ENCODE measurements around the gene RNF146.

DNA sequence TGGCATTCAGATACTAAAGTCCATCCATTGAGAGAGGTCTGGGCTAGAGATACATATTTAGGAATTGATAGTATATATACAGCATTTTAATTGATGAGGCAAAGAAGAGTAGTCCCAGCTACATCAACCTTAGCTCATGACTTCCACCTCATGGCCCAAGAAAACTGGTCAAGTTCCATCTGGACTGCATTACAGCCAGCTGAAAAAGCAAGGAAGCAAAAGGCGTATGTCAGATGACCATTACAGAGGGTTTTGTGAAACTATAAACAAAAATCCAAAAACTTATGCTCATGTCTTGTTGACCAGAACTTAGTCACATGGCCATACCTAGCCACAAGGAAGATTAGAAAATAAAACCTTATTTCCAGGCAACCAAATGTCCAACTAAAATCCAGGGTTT is 46.8 kb upstream of the RNF146 start:
- TF ChIP-seq, protein P1, sequence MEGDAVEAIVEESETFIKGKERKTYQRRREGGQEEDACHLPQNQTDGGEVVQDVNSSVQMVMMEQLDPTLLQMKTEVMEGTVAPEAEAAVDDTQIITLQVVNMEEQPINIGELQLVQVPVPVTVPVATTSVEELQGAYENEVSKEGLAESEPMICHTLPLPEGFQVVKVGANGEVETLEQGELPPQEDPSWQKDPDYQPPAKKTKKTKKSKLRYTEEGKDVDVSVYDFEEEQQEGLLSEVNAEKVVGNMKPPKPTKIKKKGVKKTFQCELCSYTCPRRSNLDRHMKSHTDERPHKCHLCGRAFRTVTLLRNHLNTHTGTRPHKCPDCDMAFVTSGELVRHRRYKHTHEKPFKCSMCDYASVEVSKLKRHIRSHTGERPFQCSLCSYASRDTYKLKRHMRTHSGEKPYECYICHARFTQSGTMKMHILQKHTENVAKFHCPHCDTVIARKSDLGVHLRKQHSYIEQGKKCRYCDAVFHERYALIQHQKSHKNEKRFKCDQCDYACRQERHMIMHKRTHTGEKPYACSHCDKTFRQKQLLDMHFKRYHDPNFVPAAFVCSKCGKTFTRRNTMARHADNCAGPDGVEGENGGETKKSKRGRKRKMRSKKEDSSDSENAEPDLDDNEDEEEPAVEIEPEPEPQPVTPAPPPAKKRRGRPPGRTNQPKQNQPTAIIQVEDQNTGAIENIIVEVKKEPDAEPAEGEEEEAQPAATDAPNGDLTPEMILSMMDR (conservative IDR thresholded peaks at IDR 0.05; ENCODE audit: low read depth in 2 of 2), result no peak
- no peak for TF ChIP-seq EZH2 (IDR thresholded peaks at IDR 0.05; ENCODE audit: low read depth, unreplicated experiment)
- no peak for TF ChIP-seq EZH2phosphoT487 (IDR thresholded peaks at IDR 0.05; ENCODE audit: unreplicated experiment)
- no peak for TF ChIP-seq CREB1 (CRISPR knock-in tag; IDR thresholded peaks at IDR 0.05; ENCODE audit: low read depth)
- no peak for TF ChIP-seq POLR2AphosphoS5 (IDR thresholded peaks at IDR 0.05; ENCODE audit: low read depth)
- TF ChIP-seq, protein P2, sequence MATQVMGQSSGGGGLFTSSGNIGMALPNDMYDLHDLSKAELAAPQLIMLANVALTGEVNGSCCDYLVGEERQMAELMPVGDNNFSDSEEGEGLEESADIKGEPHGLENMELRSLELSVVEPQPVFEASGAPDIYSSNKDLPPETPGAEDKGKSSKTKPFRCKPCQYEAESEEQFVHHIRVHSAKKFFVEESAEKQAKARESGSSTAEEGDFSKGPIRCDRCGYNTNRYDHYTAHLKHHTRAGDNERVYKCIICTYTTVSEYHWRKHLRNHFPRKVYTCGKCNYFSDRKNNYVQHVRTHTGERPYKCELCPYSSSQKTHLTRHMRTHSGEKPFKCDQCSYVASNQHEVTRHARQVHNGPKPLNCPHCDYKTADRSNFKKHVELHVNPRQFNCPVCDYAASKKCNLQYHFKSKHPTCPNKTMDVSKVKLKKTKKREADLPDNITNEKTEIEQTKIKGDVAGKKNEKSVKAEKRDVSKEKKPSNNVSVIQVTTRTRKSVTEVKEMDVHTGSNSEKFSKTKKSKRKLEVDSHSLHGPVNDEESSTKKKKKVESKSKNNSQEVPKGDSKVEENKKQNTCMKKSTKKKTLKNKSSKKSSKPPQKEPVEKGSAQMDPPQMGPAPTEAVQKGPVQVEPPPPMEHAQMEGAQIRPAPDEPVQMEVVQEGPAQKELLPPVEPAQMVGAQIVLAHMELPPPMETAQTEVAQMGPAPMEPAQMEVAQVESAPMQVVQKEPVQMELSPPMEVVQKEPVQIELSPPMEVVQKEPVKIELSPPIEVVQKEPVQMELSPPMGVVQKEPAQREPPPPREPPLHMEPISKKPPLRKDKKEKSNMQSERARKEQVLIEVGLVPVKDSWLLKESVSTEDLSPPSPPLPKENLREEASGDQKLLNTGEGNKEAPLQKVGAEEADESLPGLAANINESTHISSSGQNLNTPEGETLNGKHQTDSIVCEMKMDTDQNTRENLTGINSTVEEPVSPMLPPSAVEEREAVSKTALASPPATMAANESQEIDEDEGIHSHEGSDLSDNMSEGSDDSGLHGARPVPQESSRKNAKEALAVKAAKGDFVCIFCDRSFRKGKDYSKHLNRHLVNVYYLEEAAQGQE (IDR thresholded peaks at IDR 0.05; ENCODE audit: unreplicated experiment), result no peak
- TF ChIP-seq, protein P3, sequence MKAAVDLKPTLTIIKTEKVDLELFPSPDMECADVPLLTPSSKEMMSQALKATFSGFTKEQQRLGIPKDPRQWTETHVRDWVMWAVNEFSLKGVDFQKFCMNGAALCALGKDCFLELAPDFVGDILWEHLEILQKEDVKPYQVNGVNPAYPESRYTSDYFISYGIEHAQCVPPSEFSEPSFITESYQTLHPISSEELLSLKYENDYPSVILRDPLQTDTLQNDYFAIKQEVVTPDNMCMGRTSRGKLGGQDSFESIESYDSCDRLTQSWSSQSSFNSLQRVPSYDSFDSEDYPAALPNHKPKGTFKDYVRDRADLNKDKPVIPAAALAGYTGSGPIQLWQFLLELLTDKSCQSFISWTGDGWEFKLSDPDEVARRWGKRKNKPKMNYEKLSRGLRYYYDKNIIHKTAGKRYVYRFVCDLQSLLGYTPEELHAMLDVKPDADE (IDR thresholded peaks at IDR 0.05), result no peak
- TF ChIP-seq JUNB (IDR thresholded peaks at IDR 0.05; ENCODE audit: unreplicated experiment), result no peak
- no peak for TF ChIP-seq ZNF331 (CRISPR knock-in tag; IDR thresholded peaks at IDR 0.05; ENCODE audit: low read depth)
